ENCODE data around the gene INPP4B. TPM values are rescaled to one million over a fixed set of nuclear protein-coding genes. Genes with fewer than 3 reads are reported as not detected.

The INPP4B gene
- total RNA-seq, 4 donors from 2014 or later, result 38.9 to 48.7 (median 44.2) TPM

DNA sequence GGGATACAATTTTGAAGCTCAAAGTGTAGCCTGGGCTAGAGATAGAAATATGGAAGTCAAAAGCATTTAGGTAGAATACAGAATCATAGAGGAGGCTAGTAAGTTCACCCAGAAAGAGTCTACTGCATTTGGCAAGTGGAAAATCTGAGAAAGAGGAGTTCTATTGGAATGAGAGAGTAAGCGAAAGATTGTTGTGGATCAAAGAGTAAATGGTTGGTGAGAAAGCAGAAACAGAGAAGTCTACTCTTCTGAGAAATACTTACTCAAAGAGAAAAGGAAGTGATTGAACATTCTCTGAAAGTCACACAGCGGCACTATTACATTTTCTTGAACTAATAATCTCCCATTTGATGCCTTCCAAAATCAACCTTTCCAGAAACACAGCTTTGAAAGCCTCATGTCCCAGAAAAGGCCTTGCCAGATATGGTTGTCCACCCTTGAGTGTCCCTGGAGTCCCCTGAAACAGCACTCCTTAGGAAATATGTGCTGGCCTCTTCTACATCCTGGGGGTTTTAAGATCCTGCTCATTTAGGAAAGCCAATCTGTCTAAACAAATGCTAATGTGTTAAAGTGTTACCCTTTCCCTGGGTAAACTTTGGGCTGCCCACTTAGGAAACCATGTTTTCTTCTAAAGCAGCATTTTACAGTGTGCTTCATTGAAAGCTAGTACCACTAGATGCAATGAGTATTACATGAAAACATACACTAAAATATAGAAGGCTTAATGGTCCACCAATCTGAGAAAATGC, 132.6 kb downstream of the INPP4B start:
- H3K4me3 ChIP-seq, result no peak overlapping the region
- no peak for DNase-seq
- no peaks in the 10 kb centered on the region for H3K4me1 ChIP-seq
- TF ChIP-seq, protein P1, sequence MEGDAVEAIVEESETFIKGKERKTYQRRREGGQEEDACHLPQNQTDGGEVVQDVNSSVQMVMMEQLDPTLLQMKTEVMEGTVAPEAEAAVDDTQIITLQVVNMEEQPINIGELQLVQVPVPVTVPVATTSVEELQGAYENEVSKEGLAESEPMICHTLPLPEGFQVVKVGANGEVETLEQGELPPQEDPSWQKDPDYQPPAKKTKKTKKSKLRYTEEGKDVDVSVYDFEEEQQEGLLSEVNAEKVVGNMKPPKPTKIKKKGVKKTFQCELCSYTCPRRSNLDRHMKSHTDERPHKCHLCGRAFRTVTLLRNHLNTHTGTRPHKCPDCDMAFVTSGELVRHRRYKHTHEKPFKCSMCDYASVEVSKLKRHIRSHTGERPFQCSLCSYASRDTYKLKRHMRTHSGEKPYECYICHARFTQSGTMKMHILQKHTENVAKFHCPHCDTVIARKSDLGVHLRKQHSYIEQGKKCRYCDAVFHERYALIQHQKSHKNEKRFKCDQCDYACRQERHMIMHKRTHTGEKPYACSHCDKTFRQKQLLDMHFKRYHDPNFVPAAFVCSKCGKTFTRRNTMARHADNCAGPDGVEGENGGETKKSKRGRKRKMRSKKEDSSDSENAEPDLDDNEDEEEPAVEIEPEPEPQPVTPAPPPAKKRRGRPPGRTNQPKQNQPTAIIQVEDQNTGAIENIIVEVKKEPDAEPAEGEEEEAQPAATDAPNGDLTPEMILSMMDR (IDR thresholded peaks at IDR 0.05), result no peak
- TF ChIP-seq POLR2A (IDR thresholded peaks at IDR 0.05), result no peak
- H3K27ac ChIP-seq, result no peak overlapping the region
- no peaks in the 10 kb centered on the region for H3K9me3 ChIP-seq
- no peaks in the 10 kb centered on the region for H3K27me3 ChIP-seq
- no peaks in the 10 kb centered on the region for H3K36me3 ChIP-seq

DNA sequence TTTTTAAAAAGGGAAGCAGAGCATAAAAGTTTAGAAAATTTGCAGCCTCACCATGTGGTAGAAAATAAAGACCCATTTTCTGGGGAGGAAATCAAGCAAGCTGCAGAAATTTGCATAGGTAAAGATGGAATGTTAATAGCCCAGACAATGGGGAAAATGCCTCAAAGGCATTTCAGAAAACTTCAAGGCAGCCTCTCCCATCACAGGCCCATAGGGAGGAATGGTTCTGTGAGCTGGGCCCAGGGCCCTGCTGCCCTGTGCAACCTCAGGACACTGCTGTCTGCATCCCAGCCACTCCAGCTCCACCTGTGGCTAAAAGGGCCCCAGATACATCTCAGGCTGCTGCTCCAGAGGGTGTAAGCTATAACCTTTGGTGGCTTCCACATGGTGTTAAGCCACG, 137.9 kb downstream of the INPP4B start:
- no peak overlapping the region for H3K27ac ChIP-seq
- DNase-seq, result no peak
- H3K4me1 ChIP-seq, result no peaks in the 10 kb centered on the region
- no peak overlapping the region for H3K4me3 ChIP-seq
- H3K27me3 ChIP-seq, result no peaks in the 10 kb centered on the region
- H3K9me3 ChIP-seq, result no peaks in the 10 kb centered on the region
- H3K36me3 ChIP-seq, result no peaks in the 10 kb centered on the region
- TF ChIP-seq, protein P1 (IDR thresholded peaks at IDR 0.05), result no peak
- TF ChIP-seq POLR2A (IDR thresholded peaks at IDR 0.05), result no peak

DNA sequence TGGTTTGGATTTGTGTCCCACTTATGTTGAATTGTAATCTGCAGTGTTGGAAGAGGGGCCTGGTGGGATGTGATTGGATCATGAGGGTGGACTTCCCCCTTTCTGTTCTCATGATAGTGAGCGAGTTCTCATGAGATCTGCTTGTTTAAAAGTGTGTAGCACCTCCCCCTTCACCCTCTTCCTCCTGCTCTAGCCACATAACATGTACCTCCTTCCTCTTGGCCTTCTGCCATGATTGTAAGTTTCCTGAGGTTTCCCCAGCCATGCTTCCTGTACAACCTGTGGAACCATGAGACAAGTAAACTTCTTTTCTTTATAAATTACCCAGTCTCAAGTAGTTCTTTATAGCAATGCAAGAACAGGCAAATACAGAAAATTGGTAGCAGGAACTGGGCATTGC, 138.7 kb downstream of the INPP4B start:
- H3K27me3 ChIP-seq, result no peaks in the 10 kb centered on the region
- H3K4me3 ChIP-seq, result no peak overlapping the region
- H3K27ac ChIP-seq, result no peak overlapping the region
- DNase-seq, result no peak
- H3K36me3 ChIP-seq, result no peaks in the 10 kb centered on the region
- H3K9me3 ChIP-seq, result no peaks in the 10 kb centered on the region
- H3K4me1 ChIP-seq, result no peaks in the 10 kb centered on the region
- TF ChIP-seq POLR2A (IDR thresholded peaks at IDR 0.05), result no peak
- TF ChIP-seq, protein P1 (IDR thresholded peaks at IDR 0.05), result no peak

DNA sequence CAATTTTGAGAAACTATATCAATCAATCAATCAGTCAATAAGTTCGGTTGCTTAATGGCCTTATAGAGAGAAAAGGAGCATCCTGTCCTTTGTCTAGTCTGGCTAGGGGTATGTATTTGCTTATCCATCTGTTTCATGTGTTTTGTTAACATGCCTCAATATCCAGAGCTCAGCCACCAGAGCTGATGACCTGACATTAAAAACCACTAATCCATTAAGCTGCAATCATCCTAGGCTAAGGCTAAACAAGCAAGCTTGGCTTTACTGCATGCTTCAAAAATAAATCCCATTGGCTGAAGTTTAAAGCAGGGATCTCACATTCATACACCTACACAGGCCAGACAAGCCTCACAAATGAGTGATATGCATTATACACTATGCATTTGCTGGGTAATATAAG, 139.7 kb downstream of the INPP4B start:
- no peak overlapping the region for H3K4me3 ChIP-seq
- no peaks in the 10 kb centered on the region for H3K36me3 ChIP-seq
- DNase-seq, result no peak
- TF ChIP-seq POLR2A (IDR thresholded peaks at IDR 0.05), result no peak
- TF ChIP-seq, protein P1 (IDR thresholded peaks at IDR 0.05), result no peak
- no peak overlapping the region for H3K27ac ChIP-seq
- no peaks in the 10 kb centered on the region for H3K27me3 ChIP-seq
- no peaks in the 10 kb centered on the region for H3K9me3 ChIP-seq
- H3K4me1 ChIP-seq, result no peaks in the 10 kb centered on the region

DNA sequence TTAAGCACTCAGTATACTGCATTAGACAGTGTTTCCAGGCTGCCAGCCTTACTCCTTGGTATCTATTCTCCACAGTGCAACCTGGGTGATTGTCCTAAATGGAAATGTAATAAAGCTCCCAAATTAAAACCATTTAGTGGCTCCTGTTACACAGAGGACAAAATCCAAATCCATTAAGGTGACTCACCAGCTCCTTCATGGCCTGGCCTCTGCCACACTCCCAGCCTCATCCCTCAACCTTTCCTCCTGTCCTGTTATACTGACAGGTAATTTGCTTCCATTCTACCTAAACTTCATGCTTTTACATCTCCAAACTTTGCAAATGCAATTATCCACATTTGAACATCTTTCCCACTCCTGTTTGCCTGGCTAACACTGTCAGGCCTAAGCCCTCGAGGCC, 140.3 kb downstream of the INPP4B start:
- no peaks in the 10 kb centered on the region for H3K36me3 ChIP-seq
- H3K27me3 ChIP-seq, result no peaks in the 10 kb centered on the region
- H3K9me3 ChIP-seq, result no peaks in the 10 kb centered on the region
- no peak overlapping the region for H3K27ac ChIP-seq
- TF ChIP-seq, protein P1 (IDR thresholded peaks at IDR 0.05), result no peak
- TF ChIP-seq POLR2A (IDR thresholded peaks at IDR 0.05), result no peak
- H3K4me3 ChIP-seq, result no peak overlapping the region
- no peaks in the 10 kb centered on the region for H3K4me1 ChIP-seq
- DNase-seq, result no peak

All from Peyer's patch (tissue), 4 donors.